Mesenchymal stem cell (in vitro differentiated cells and primary cell): Measurements from ENCODE around the gene FBXO47. TPM values are rescaled to one million over a fixed set of nuclear protein-coding genes. Genes with fewer than 3 reads are reported as not detected.
A peak's percentile ranks its signal among the peaks of the same experiment; 100 is the strongest.

Experiments used
- DNase-seq: peaks from one replicate; pipeline ENCODE4 v3.0.0-alpha.2; 2013
- H2AFZ ChIP-seq: one replicate; pipeline ENCODE4 v1.6.1; 2013; ENCODE audit warnings: low read depth, mild to moderate bottlenecking, control low read depth, inconsistent platforms, low read length, moderate library complexity
- H2AK5ac ChIP-seq: 2 replicates; pipeline ENCODE4 v1.6.1; 2013; ENCODE audit warnings: low read length, moderate library complexity, mild to moderate bottlenecking, inconsistent platforms; ENCODE audit not compliant: severe bottlenecking
- H2BK120ac ChIP-seq: one replicate; pipeline ENCODE4 v1.6.1; 2013; ENCODE audit warnings: low read depth, mild to moderate bottlenecking, inconsistent platforms, low read length, moderate library complexity
- H2BK12ac ChIP-seq, 2 experiments: one replicate each; pipeline ENCODE4 v1.6.1; 2013; ENCODE audit warnings: inconsistent platforms in 2 of 2, low read length in 2 of 2, mild to moderate bottlenecking in 2 of 2, moderate library complexity in 2 of 2, control low read depth in 1 of 2
- H2BK15ac ChIP-seq: one replicate; pipeline ENCODE4 v1.6.1; 2013; ENCODE audit warnings: mild to moderate bottlenecking, low read depth, inconsistent platforms; ENCODE audit not compliant: poor library complexity, severe bottlenecking
- H2BK5ac ChIP-seq: 2 replicates; pipeline ENCODE4 v1.6.1; 2013; ENCODE audit warnings: low read depth, mild to moderate bottlenecking, low read length, control low read depth, inconsistent platforms; ENCODE audit not compliant: poor library complexity, severe bottlenecking
- H3K14ac ChIP-seq, 2 experiments: one replicate each; pipeline ENCODE4 v1.6.1; 2013; ENCODE audit warnings: inconsistent platforms in 2 of 2, low read length in 2 of 2, control low read depth in 1 of 2, mild to moderate bottlenecking in 1 of 2, moderate library complexity in 1 of 2
- H3K18ac ChIP-seq, 2 experiments: one replicate each; pipeline ENCODE4 v1.6.1; 2013; ENCODE audit warnings: inconsistent platforms in 2 of 2, low read length in 2 of 2, control low read depth in 1 of 2, low read depth in 1 of 2, mild to moderate bottlenecking in 1 of 2
- H3K23ac ChIP-seq, 2 experiments: one replicate each; pipeline ENCODE4 v1.6.1; 2013; ENCODE audit warnings: inconsistent platforms in 2 of 2, low read length in 2 of 2, mild to moderate bottlenecking in 2 of 2, moderate library complexity in 2 of 2, control low read depth in 1 of 2
- H3K27ac ChIP-seq: 2 replicates; pipeline ENCODE4 v1.5.1; 2013; ENCODE audit warnings: mild to moderate bottlenecking, moderate library complexity, low read length, control low read depth, inconsistent platforms; ENCODE audit not compliant: poor library complexity, severe bottlenecking
- H3K27me3 ChIP-seq, 2 experiments: 2 replicates each; pipeline versions ENCODE4 v1.6.1 to v1.7.0; 2013; ENCODE audit warnings: low read length in 2 of 2, mild to moderate bottlenecking in 2 of 2, moderate library complexity in 2 of 2, control low read depth in 1 of 2, inconsistent platforms in 1 of 2; ENCODE audit not compliant: control insufficient read depth in 1 of 2, insufficient read depth in 1 of 2
- H3K36me3 ChIP-seq, 2 experiments: 2 replicates each; pipeline versions ENCODE4 v1.6.1 to v1.7.0; 2013; ENCODE audit warnings: low read length in 2 of 2, control low read depth in 1 of 2, inconsistent platforms in 1 of 2, low read depth in 1 of 2, mild to moderate bottlenecking in 1 of 2; ENCODE audit not compliant: insufficient read depth in 2 of 2, control insufficient read depth in 1 of 2
- H3K4ac ChIP-seq, 2 experiments: one replicate each; pipeline ENCODE4 v1.6.1; 2013; ENCODE audit warnings: inconsistent platforms in 2 of 2, low read length in 2 of 2, mild to moderate bottlenecking in 2 of 2, moderate library complexity in 2 of 2, control low read depth in 1 of 2, low read depth in 1 of 2
- H3K4me1 ChIP-seq: 2 replicates; pipeline ENCODE4 v1.6.1; 2013; ENCODE audit warnings: low read depth, low read length, control low read depth; ENCODE audit not compliant: control insufficient read depth, insufficient read depth
- H3K4me2 ChIP-seq: 2 replicates; pipeline ENCODE4 v1.6.1; 2013; ENCODE audit warnings: low read length, mild to moderate bottlenecking, inconsistent platforms; ENCODE audit not compliant: poor library complexity, severe bottlenecking
- H3K4me3 ChIP-seq, 2 experiments: 2 replicates each; pipeline versions ENCODE4 v1.5.1 to v1.7.0; 2013; ENCODE audit warnings: low read length in 2 of 2, mild to moderate bottlenecking in 2 of 2, control low read depth in 1 of 2, low read depth in 1 of 2; ENCODE audit not compliant: insufficient read depth in 1 of 2
- H3K79me1 ChIP-seq: replicated peaks from 2 replicates; pipeline ENCODE4 v1.6.1; 2013; ENCODE audit warnings: mild to moderate bottlenecking, control low read depth, low read length, inconsistent platforms; ENCODE audit not compliant: poor library complexity, severe bottlenecking
- H3K9ac ChIP-seq: 2 replicates; pipeline ENCODE4 v1.7.0; 2013; ENCODE audit warnings: mild to moderate bottlenecking, low read length, moderate library complexity
- H3K9me3 ChIP-seq: 2 replicates; pipeline ENCODE4 v1.7.0; 2013; ENCODE audit warnings: mild to moderate bottlenecking, low read length; ENCODE audit not compliant: control insufficient read depth
- H4K8ac ChIP-seq: one replicate; pipeline ENCODE4 v1.6.1; 2013; ENCODE audit warnings: inconsistent platforms, mild to moderate bottlenecking, low read length, moderate library complexity
- H4K91ac ChIP-seq: one replicate; pipeline ENCODE4 v1.6.1; 2013; ENCODE audit warnings: mild to moderate bottlenecking, low read length, inconsistent platforms
- WGBS: methylation state at CpG from one replicate; pipeline ENCODE4 v1.1.7; 2013; ENCODE audit warnings: mixed read lengths; 5-methylcytosine and 5-hydroxymethylcytosine counted together
- polyA plus RNA-seq, 2 experiments: library from polyadenylated mRNA; stranded (reverse); fragments of 200-250 nt; gene quantifications; one replicate each; pipeline ENCODE4 v1.2.3, GENCODE V29; 2013

FBXO47 gene, protein sequence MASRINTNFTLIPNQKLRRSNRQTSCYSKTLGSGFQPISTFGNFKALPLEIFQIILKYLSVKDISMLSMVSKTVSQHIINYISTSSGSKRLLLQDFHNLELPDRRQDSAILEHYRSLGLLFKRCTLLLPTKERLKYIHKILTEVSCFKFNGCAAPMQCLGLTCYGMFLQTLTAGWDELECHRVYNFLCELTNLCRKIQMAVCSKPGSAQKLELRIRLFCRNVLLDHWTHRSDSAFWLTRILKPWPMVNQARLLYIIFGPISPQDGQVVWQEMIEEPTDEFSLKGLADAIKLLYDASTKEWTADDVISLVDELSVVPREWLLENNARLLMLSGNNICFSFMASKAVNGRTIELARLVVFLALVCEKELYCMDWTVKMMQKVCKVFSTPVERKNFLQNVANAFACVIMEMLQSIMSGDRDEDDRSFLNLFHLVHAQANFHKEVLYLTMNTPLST
- not detected for polyA plus RNA-seq (2013, experiment 1 of 2)
- not detected for polyA plus RNA-seq (2013, experiment 2 of 2)

DNA sequence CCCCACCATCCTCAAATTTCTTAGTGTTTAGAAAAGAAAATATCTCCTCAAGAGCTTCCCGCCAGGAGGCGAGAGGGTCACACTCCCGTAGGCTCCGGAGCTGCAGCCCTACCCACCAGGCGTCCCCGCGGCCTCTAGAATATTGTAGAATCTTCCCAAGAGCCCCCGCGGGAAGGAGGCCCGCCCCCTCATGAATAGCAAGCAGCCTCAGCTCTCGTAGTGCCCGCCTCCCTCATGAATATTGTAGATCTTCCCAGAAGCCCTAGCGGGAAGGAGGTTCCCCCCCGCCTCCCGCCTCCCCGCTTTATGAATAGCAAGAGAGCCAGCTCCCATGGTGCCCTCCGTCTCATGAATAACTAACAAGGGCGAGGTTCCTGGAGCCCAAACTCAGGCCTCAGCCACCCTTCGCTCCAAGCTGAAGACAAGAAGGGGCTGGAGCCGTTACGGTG is at the start of gene FBXO47:
Gene FBXO47, minus strand, starts transcription at position 114 of the 449 bp plus-strand sequence. CDS start 4,378 bp downstream, outside the sequence.
- Histone ChIP-seq H3K14ac (no peak within 1 kb of the TSS), H3K27me3 (no peaks in the 10 kb centered on the region), H3K79me1 (no peaks in the 10 kb centered on the region), H3K4me2 (no peak within 1 kb of the TSS), H4K8ac (peak within 1 kb of the TSS; percentile 60), H3K4me3 (peak within 1 kb of the TSS in 1 of 2 experiments; percentile 68), H2BK120ac (no peak within 1 kb of the TSS), H2BK5ac (no peak within 1 kb of the TSS), H3K4me1 (peaks cover 2% of the 10 kb centered on the region), H2BK12ac (no peak within 1 kb of the TSS), H3K9ac (peak within 1 kb of the TSS; percentile 88), H2AFZ (peak within 1 kb of the TSS; percentile 32), H4K91ac (peak within 1 kb of the TSS; percentile 2), H3K4ac (no peak within 1 kb of the TSS), H3K36me3 (no peaks in the 10 kb centered on the region), H3K23ac (no peak within 1 kb of the TSS), H3K18ac (no peak within 1 kb of the TSS), H3K9me3 (no peaks in the 10 kb centered on the region), H3K27ac (no peak within 1 kb of the TSS), H2BK15ac (no peak within 1 kb of the TSS), H2AK5ac (no peak within 1 kb of the TSS)
- DNase-seq, result peak; percentile 51
- WGBS, result 40% methylated on average over 21 of the region's 21 CpGs

DNA sequence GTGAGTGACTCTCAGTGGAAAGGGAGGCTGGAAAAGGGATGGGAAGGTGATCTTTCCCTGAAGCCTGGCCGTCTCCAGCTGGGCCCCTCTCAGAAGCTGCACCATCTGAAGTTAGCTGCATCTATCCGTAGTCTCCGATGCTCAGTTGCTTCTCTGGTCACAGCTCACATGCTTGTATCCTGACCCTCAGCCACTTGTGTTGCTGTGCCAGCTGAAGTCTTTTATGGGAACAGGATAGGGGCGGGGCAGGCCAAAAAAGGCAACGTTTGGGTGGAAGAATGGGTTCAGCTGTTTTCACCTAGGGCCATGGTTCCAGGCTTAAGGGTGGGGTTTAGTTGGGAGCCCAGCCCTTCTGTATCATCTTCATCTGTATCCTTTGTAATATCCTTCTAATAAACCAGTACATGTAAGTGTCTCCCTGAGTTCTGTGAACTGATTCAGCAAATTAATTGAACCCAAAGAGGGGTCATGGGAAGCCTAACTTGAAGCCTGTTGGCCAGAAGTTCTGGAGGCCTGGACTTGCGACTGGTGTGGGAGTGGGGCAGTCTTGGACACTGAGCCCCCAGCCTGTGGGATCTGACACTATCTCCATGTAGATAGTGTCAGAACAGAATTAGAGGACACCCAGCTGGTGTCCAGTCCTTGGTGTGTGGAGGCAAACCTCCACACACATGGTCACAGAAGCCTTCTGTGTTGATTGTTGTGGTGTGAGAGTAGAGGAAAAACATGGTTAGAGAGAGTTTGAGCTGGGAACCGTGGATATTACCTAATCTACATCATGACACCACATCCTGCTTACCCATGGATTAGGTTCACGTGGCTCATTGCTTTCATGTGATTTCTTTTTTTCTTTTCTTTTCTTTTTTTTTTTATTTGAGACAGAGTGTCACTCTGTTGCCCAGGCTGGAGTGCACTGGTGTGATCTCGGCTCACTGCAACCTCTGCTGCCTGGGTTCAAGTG is 49.3 kb upstream of the FBXO47 start:
- no peak overlapping the region for H2AFZ ChIP-seq

DNA sequence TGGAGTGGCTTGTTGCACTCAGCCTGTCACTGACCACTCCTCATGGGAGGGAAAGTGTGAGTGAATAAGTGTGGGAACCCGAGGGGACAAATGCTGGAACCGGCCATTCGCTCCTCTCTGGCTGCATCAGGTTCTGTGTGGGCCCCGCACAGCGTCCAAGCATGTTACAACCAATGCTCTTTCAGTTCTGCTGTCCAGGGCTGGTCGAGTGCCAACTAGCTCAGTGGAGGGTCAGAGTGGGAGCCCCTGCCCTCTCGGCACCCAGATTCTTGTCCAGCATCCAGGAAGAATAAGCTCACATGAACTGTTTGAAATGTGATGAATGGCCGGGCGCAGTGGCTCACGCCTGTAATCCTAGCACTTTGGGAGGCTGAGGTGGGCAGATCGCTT is 48.3 kb upstream of the FBXO47 start:
- Histone ChIP-seq H2AFZ (no peak overlapping the region), H2BK120ac (no peak overlapping the region), H3K9ac (no peak overlapping the region), H4K8ac (no peak overlapping the region), H2BK5ac (no peak overlapping the region), H3K14ac (no peak overlapping the region), H3K36me3 (no peaks in the 10 kb centered on the region), H3K4me2 (no peak overlapping the region), H3K23ac (no peak overlapping the region), H2AK5ac (no peak overlapping the region), H4K91ac (peak overlapping the region; percentile 23), H3K27me3 (peaks cover 0 to 7% of the 10 kb centered on the region in 2 experiments), H2BK12ac (peak overlapping the region; percentile 17 to 69), H2BK15ac (peak overlapping the region; percentile 44), H3K9me3 (peaks cover 3% of the 10 kb centered on the region), H3K27ac (no peak overlapping the region), H3K4ac (no peak overlapping the region), H3K4me3 (no peak overlapping the region), H3K79me1 (no peaks in the 10 kb centered on the region), H3K4me1 (peaks cover 5% of the 10 kb centered on the region), H3K18ac (no peak overlapping the region)
- no peak for DNase-seq
- WGBS, result 98% methylated on average over 11 of the region's 11 CpGs

More for the DNA sequence above, 49.3 kb upstream of the FBXO47 start:
- Histone ChIP-seq H3K4ac (peak overlapping the region in 1 of 2 experiments; percentile 73), H3K79me1 (no peaks in the 10 kb centered on the region), H3K27ac (no peak overlapping the region), H3K36me3 (no peaks in the 10 kb centered on the region), H3K4me1 (peaks cover 5% of the 10 kb centered on the region), H4K8ac (peak overlapping the region; percentile 27), H2AK5ac (no peak overlapping the region), H4K91ac (no peak overlapping the region), H2BK15ac (peak overlapping the region; percentile 88), H3K14ac (peak overlapping the region in 1 of 2 experiments; percentile 29), H2BK120ac (no peak overlapping the region), H2BK12ac (peak overlapping the region; percentile 83 to 95), H2BK5ac (no peak overlapping the region), H3K9ac (no peak overlapping the region), H3K23ac (no peak overlapping the region), H3K4me3 (no peak overlapping the region), H3K4me2 (no peak overlapping the region), H3K18ac (peak overlapping the region in 1 of 2 experiments; percentile 34), H3K27me3 (peaks cover 0 to 7% of the 10 kb centered on the region in 2 experiments), H3K9me3 (peaks cover 3% of the 10 kb centered on the region)
- peak; percentile 82 for DNase-seq
- WGBS, result 100% methylated on average over 6 of the region's 9 CpGs
